GM21737 (cell line): ENCODE measurements around the gene CACNA1C.

Source experiments
- ATAC-seq: cut with Tn5 transposase; IDR thresholded peaks from one replicate; pipeline ENCODE4 v1.9.1; 2021; ENCODE audit warnings: mild to moderate bottlenecking, moderate library complexity; ENCODE audit not compliant: unreplicated experiment

The CACNA1C gene

GRCh38 chr12:2288875-2289274, 236.1 kb downstream of the CACNA1C start:
- no peak for ATAC-seq

GRCh38 chr12:2289525-2289924, 236.7 kb downstream of the CACNA1C start:
- no peak for ATAC-seq

GRCh38 chr12:2290091-2290490, 237.3 kb downstream of the CACNA1C start:
- no peak for ATAC-seq

- no peak for ATAC-seq
Measured at GRCh38 chr12:2290516-2291065, 237.8 kb downstream of the CACNA1C start.

DNA sequence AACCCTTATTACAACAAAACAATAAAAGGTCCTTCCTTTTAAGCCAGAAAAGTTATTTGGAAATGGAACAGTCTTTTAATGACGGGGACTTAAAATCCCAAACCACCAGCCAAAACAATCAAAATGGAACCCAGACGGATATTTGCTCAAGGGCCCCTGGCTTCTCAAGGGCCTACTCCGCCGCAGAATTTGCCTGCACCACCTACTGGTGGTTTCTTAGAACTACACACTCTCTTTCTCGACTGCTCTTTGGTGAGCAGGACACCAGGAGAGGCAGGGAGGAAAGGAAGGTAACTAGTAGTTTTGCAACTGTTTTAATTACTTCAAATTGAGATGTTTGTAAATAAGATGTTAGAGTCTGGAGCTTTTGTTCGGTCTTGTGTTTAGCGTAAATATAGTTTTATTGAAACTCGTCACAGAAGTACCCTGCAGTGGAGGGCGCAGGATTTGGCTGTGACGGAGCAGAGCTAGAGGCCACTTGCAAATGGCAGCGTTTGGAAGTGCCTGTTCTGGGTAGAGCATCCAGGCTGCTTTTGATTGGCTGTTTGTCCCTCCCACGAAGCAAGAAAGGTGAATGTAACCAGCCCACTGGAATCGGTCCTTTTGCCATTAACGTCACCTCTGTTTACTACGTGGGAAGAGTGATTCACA, 238.5 kb downstream of the CACNA1C start:
- ATAC-seq, result no peak

- ATAC-seq, result no peak
Measured at GRCh38 chr12:2291947-2292346, 239.2 kb downstream of the CACNA1C start.

- no peak for ATAC-seq
Measured at GRCh38 chr12:2292560-2292959, 239.8 kb downstream of the CACNA1C start.

DNA sequence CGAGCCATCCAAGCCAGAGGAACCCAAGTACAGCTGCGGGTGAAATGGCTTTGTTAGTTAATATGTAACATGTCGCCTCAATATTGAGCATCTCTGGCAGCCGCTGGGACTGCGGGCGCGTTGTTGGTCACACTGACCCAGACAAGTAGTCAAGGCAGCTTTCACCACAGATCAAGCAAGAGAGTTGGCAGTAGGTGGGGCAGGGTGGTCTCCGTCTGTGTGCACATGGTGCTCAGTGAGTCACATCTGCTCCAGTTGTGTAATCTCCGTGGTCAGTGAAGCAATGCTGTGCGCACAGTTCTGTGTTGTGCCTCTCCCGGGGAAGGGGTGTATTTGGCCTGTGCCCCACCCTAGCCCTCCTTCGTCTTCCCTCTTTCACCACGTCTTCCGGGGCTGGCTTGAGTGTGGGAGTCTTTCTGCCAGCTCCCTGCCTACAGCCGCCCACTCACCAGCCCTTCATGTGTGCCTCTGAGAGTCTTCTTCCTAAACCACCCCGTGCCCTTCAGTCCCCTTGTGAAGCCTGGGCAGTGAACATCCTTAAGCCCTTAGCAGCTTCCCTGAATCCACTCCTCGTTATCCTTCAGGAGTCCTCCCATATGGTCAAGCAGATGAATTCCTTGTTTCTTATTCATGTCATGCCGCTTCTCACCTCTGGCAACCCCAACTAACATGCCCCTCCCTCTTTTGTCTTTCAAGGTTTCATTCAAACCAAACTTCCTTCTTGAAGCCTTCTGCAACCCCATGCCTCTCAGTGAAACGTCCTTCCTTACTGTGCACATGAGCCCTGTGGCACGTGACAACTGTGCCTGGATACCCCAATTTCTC, 242.1 kb downstream of the CACNA1C start:
- ATAC-seq, result no peak

GRCh38 chr12:2295941-2296461, 243.2 kb downstream of the CACNA1C start:
- no peak for ATAC-seq

DNA sequence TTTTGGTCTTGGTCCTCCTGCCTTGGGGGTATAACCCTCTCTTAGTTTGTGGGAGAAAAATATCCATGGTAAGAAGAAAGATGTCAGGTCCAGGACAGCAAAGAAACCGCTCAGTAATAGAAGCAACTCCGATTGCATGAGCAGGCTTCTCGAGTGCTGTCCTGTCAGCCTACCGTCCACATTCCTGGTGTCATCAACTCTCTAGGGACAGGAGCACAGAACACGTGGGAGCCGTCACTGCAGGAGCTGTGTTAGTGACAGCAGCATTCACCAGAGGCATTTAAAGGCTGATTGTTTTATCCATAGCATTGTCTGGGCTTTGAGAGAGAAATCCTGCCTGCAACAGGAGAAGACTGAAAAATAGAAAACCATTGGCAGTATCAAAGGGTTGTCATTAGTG, 244.2 kb downstream of the CACNA1C start:
- ATAC-seq, result no peak

DNA sequence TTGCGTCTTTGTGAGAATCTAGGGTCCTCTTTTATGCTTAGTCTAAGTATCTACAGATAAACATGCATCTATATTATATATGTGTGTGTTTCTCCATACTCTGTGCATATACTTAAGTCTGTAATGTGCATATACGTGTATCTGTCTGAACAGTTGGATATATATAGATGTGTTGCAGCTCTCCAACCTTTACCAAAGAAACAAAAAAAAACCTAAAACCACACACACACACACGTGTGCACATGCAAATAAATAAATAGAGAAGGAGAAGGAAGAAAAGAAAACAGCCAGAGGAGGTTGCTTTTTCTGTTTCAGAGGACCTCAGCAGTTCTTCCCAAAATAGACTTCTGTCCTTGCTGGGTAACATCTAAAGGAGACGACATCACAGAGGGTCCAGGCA, 244.9 kb downstream of the CACNA1C start:
- no peak for ATAC-seq

DNA sequence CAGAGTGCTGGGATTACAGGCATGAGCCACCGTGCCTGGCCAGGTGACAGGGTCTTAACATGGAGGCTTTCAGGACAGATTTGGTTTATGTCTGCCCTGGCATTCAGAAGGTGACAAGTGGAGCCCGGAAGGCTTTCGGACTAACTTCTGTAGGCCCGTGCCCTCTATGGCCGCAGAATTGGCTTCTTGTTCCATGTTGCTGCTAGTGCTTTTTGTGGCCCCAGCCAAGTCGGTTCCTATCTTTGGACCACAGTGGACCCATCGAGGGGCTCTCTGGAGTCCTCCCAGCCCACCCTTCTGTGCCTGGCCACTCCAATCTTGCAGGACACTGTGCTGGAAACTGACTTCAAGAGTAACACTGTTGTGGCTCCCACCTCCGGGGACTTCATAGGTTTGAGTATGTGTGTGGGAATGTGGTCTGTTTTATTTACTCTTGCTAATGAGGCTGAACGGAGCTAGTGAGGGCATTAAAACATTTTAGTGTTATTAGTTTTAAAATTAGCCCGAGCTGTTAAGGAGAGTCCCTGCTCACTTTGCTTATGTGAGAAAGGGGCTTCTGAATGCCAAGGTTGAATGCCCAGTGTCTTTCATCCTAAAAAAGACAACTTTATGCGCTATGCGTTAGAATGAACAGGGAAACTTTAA, 245.9 kb downstream of the CACNA1C start:
- no peak for ATAC-seq

DNA sequence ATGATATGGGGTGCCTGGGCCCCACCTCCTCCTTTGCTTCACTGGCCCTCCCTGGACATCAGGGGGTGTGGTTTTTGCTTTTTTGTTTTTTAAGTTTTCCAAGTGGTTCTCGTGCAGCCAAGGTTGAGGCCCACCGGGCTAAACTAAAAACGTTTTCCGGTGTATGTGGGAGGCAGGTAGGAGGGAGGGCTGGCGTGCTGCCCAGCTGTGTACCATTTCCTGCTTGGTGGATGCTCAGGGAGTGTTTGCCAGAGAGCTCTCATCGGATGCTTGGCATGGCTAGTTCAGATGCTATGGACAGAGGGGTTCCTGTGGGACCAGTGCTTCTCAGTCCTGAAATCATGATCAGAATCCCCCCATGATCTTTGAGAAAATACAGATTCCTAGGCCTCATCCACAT, 246.4 kb downstream of the CACNA1C start:
- no peak for ATAC-seq

- ATAC-seq, result no peak
Measured at GRCh38 chr12:2300168-2300567, 247.4 kb downstream of the CACNA1C start.

GRCh38 chr12:2300886-2301285, 248.1 kb downstream of the CACNA1C start:
- no peak for ATAC-seq

GRCh38 chr12:2301531-2302461, 249.0 kb downstream of the CACNA1C start:
- no peak for ATAC-seq

GRCh38 chr12:2302711-2303580, 250.2 kb downstream of the CACNA1C start:
- ATAC-seq, result no peak

DNA sequence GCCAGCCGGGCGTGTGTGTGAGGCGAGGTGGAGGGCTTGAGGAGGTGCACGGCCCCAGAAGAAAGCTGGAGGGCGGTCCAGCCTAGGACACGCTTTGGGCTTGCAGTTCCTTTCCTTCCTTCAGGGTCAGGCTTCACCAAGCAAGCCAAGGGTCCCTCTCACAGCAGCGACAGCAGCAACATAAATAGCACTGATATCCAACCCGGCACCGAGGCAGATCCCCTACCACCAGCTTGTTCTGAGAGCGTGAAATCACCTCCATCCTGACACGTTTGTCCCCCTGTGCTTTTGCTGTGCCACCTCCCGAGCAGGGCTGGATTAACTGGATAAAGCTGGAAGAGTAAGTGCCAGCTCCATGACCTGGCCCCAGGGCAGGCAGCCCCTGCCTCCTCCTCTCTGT, 251.4 kb downstream of the CACNA1C start:
- ATAC-seq, result no peak

DNA sequence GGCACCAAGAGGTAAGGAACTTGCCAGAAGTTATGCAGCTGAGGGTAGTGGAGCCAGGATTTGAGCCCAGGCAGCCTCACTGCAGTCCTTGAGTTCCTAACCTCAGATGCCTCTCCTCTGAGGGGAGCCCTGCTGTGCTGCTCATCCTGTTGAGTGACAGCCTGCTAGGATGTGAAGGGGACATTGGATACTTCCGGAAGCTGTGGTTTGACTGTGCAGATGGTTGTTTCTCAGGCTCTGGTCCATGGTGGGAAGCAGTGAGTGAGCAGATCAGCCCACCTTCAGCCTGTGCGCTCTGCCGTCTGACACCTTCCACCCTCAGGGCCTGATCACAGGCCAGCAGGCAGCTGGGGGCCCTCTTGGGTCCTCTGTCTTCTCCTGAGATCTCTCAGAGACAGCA, 253.2 kb downstream of the CACNA1C start:
- no peak for ATAC-seq
